ENCODE measurements around the gene RNASEL.

RNASEL gene

DNA sequence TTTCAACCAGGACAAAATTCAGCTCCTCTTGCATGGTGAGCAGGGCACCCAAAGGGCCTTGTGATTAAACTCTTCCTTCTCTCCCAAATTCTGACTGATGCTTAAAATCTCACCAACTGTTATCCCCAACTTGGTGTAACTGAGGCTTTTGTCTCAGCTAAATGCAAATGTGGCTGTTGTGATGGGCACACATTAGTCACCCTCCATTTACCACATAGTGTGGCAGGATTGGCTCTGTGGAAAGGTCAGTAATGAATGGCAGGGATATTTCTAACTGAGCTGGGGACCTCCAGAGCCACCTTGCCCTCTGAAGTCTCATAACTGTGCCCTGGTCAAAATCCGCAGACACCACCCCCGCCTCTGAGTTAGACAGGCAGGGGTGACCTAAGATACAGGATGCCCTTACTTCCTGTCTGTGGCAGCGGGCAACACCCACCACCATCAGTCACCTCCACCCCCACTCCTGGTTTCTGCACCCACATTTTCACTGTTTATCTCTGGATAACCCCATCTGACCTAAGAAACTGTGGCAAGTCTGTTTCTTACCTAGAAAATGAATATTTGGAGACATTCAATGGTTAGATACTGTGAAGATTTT is 40.5 kb upstream of the RNASEL start:
- Histone ChIP-seq H3K9me3 (ENCODE audit: control insufficient read depth in 1 of 2, low read length in 2 of 2) (no peaks in the 10 kb centered on the region), H3K36me3 (ENCODE audit: control insufficient read depth in 1 of 2, insufficient read depth in 2 of 2, low read length in 2 of 2) (no peaks in the 10 kb centered on the region), H3K27me3 (ENCODE audit: low read depth, low read length) (no peaks in the 10 kb centered on the region), H3K4me3 (ENCODE audit: low read depth in 1 of 2, low read length in 2 of 2) (no peak overlapping the region), H3K4me1 (ENCODE audit: control insufficient read depth in 1 of 2, insufficient read depth in 2 of 2, low read length in 2 of 2) (no peaks in the 10 kb centered on the region), H3K27ac (ENCODE audit: low read length) (no peak overlapping the region)

GRCh38 chr1:182629080-182629479 is 40.0 kb upstream of the RNASEL start:
- no peaks in the 10 kb centered on the region for H3K36me3 ChIP-seq (ENCODE audit: control insufficient read depth in 1 of 2, insufficient read depth in 2 of 2, low read length in 2 of 2)
- H3K27ac ChIP-seq (ENCODE audit: low read length) = no peak overlapping the region
- H3K27me3 ChIP-seq (ENCODE audit: low read depth, low read length) = no peaks in the 10 kb centered on the region

GRCh38 chr1:182628657-182629056 is 39.6 kb upstream of the RNASEL start:
- H3K36me3 ChIP-seq (ENCODE audit: control insufficient read depth in 1 of 2, insufficient read depth in 2 of 2, low read length in 2 of 2) = no peaks in the 10 kb centered on the region
- H3K4me3 ChIP-seq (ENCODE audit: low read depth in 1 of 2, low read length in 2 of 2) = no peak overlapping the region
- no peaks in the 10 kb centered on the region for H3K27me3 ChIP-seq (ENCODE audit: low read depth, low read length)
- H3K9me3 ChIP-seq (ENCODE audit: control insufficient read depth in 1 of 2, low read length in 2 of 2) = no peaks in the 10 kb centered on the region
- no peak overlapping the region for H3K27ac ChIP-seq (ENCODE audit: low read length)
- no peaks in the 10 kb centered on the region for H3K4me1 ChIP-seq (ENCODE audit: control insufficient read depth in 1 of 2, insufficient read depth in 2 of 2, low read length in 2 of 2)

More at GRCh38 chr1:182629080-182629479, 40.0 kb upstream of the RNASEL start:
- no peak overlapping the region for H3K4me3 ChIP-seq (ENCODE audit: low read depth in 1 of 2, low read length in 2 of 2)
- no peaks in the 10 kb centered on the region for H3K4me1 ChIP-seq (ENCODE audit: control insufficient read depth in 1 of 2, insufficient read depth in 2 of 2, low read length in 2 of 2)
- H3K9me3 ChIP-seq (ENCODE audit: control insufficient read depth in 1 of 2, low read length in 2 of 2) = no peaks in the 10 kb centered on the region

DNA sequence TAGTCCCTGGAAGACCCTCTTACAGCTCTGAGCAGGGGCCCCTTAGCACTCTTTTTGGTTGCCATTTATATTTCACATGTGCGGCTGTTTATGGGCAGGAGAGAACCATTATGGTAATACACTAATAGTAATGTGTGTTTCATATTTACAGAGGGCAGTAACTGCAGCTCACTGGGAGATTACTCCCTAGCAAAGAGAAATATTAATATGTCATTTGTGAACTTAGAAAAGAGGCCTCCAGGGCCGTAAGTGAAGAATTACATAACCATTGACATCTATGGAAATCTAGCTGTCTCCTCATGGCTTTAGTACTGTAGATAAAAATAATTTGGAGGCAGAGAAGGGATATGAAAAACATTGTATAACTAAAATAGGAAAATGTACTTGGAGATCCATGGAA is 38.6 kb upstream of the RNASEL start:
- no peaks in the 10 kb centered on the region for H3K9me3 ChIP-seq (ENCODE audit: control insufficient read depth in 1 of 2, low read length in 2 of 2)
- no peaks in the 10 kb centered on the region for H3K27me3 ChIP-seq (ENCODE audit: low read depth, low read length)
- no peak overlapping the region for H3K27ac ChIP-seq (ENCODE audit: low read length)
- no peaks in the 10 kb centered on the region for H3K4me1 ChIP-seq (ENCODE audit: control insufficient read depth in 1 of 2, insufficient read depth in 2 of 2, low read length in 2 of 2)
- H3K36me3 ChIP-seq (ENCODE audit: control insufficient read depth in 1 of 2, insufficient read depth in 2 of 2, low read length in 2 of 2) = no peaks in the 10 kb centered on the region
- H3K4me3 ChIP-seq (ENCODE audit: low read depth in 1 of 2, low read length in 2 of 2) = no peak overlapping the region

GRCh38 chr1:182626527-182626926 is 37.5 kb upstream of the RNASEL start:
- Histone ChIP-seq H3K9me3 (ENCODE audit: control insufficient read depth in 1 of 2, low read length in 2 of 2) (no peaks in the 10 kb centered on the region), H3K4me3 (ENCODE audit: low read depth in 1 of 2, low read length in 2 of 2) (no peak overlapping the region), H3K4me1 (ENCODE audit: control insufficient read depth in 1 of 2, insufficient read depth in 2 of 2, low read length in 2 of 2) (no peaks in the 10 kb centered on the region), H3K36me3 (ENCODE audit: control insufficient read depth in 1 of 2, insufficient read depth in 2 of 2, low read length in 2 of 2) (no peaks in the 10 kb centered on the region), H3K27ac (ENCODE audit: low read length) (no peak overlapping the region), H3K27me3 (ENCODE audit: low read depth, low read length) (no peaks in the 10 kb centered on the region)

DNA sequence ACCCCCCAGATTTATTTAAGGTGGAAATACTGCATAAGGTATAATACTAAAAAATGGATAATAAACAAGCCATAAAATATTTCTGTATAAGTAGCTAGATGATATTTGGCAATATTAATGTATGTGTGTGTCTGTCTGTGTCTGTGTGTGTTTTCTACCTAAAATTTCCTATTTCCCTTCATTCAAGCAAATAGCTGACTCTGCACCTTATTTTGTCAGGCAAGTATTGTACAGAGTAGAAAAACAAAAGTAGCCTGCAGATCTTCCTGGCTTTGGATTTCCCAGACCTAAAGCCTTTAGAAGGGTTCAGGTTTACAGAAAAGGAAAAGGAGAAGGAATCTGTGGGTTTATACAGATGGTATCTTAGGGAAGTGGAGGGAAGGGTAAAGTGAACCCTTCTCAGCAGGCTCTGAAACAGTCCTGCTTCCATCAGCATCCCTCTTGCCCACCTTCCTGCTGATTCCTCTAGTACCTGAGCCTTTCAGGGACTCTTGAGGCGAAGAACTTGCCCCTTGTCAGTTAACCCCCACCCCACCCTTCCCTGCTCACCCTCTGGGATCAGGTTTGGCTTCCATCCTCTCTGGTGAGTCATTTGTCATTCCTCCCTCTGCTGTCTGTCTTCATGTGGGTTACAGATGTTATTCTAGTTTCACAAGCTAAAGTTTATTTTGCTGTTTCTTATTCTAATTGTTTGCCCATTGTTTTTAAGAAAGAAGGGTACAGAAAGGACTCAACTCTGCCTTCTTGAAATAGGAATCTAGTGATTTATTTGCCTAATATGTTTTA is 36.9 kb upstream of the RNASEL start:
- Histone ChIP-seq H3K27ac (ENCODE audit: low read length) (no peak overlapping the region), H3K4me3 (ENCODE audit: low read depth in 1 of 2, low read length in 2 of 2) (no peak overlapping the region), H3K27me3 (ENCODE audit: low read depth, low read length) (no peaks in the 10 kb centered on the region), H3K4me1 (ENCODE audit: control insufficient read depth in 1 of 2, insufficient read depth in 2 of 2, low read length in 2 of 2) (no peaks in the 10 kb centered on the region), H3K36me3 (ENCODE audit: control insufficient read depth in 1 of 2, insufficient read depth in 2 of 2, low read length in 2 of 2) (no peaks in the 10 kb centered on the region), H3K9me3 (ENCODE audit: control insufficient read depth in 1 of 2, low read length in 2 of 2) (no peaks in the 10 kb centered on the region)

- H3K27ac ChIP-seq (ENCODE audit: low read length) = no peak overlapping the region
- no peak overlapping the region for H3K4me3 ChIP-seq (ENCODE audit: low read depth in 1 of 2, low read length in 2 of 2)
- H3K9me3 ChIP-seq (ENCODE audit: control insufficient read depth in 1 of 2, low read length in 2 of 2) = no peaks in the 10 kb centered on the region
- H3K27me3 ChIP-seq (ENCODE audit: low read depth, low read length) = no peaks in the 10 kb centered on the region
- H3K36me3 ChIP-seq (ENCODE audit: control insufficient read depth in 1 of 2, insufficient read depth in 2 of 2, low read length in 2 of 2) = no peaks in the 10 kb centered on the region
- H3K4me1 ChIP-seq (ENCODE audit: control insufficient read depth in 1 of 2, insufficient read depth in 2 of 2, low read length in 2 of 2) = no peaks in the 10 kb centered on the region
Observed at GRCh38 chr1:182625024-182625423, 36.0 kb upstream of the RNASEL start.

DNA sequence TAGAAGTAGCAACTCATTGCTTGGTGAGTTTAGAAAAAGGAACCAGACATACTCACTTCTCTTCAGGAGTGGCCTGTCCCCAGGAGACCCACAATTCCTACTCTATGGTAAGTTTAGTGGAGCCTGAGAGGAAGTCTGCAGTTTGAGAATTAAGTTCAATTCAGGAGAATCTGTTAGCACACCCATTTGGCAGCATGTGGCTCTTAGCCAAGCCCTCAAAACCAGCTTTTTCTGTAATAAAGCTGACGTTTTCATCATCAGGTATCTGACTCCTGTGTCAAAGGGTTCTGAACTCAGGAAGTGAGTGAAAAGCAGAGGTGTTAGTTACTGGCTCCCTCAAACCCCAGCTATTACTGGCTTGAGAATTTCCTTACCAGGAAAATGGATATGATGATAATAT is 35.5 kb upstream of the RNASEL start:
- Histone ChIP-seq H3K27ac (ENCODE audit: low read length) (no peak overlapping the region), H3K27me3 (ENCODE audit: low read depth, low read length) (no peaks in the 10 kb centered on the region), H3K36me3 (ENCODE audit: control insufficient read depth in 1 of 2, insufficient read depth in 2 of 2, low read length in 2 of 2) (no peaks in the 10 kb centered on the region), H3K9me3 (ENCODE audit: control insufficient read depth in 1 of 2, low read length in 2 of 2) (no peaks in the 10 kb centered on the region), H3K4me3 (ENCODE audit: low read depth in 1 of 2, low read length in 2 of 2) (no peak overlapping the region), H3K4me1 (ENCODE audit: control insufficient read depth in 1 of 2, insufficient read depth in 2 of 2, low read length in 2 of 2) (no peaks in the 10 kb centered on the region)

- Histone ChIP-seq H3K4me3 (ENCODE audit: low read depth in 1 of 2, low read length in 2 of 2) (no peak overlapping the region), H3K27ac (ENCODE audit: low read length) (no peak overlapping the region), H3K36me3 (ENCODE audit: control insufficient read depth in 1 of 2, insufficient read depth in 2 of 2, low read length in 2 of 2) (no peaks in the 10 kb centered on the region), H3K27me3 (ENCODE audit: low read depth, low read length) (no peaks in the 10 kb centered on the region), H3K4me1 (ENCODE audit: control insufficient read depth in 1 of 2, insufficient read depth in 2 of 2, low read length in 2 of 2) (no peaks in the 10 kb centered on the region), H3K9me3 (ENCODE audit: control insufficient read depth in 1 of 2, low read length in 2 of 2) (no peaks in the 10 kb centered on the region)
Observed at GRCh38 chr1:182622901-182623528, 34.0 kb upstream of the RNASEL start.

GRCh38 chr1:182621906-182622305 is 32.9 kb upstream of the RNASEL start:
- Histone ChIP-seq H3K9me3 (ENCODE audit: control insufficient read depth in 1 of 2, low read length in 2 of 2) (no peaks in the 10 kb centered on the region), H3K27me3 (ENCODE audit: low read depth, low read length) (no peaks in the 10 kb centered on the region), H3K4me1 (ENCODE audit: control insufficient read depth in 1 of 2, insufficient read depth in 2 of 2, low read length in 2 of 2) (no peaks in the 10 kb centered on the region), H3K36me3 (ENCODE audit: control insufficient read depth in 1 of 2, insufficient read depth in 2 of 2, low read length in 2 of 2) (no peaks in the 10 kb centered on the region), H3K27ac (ENCODE audit: low read length) (no peak overlapping the region), H3K4me3 (ENCODE audit: low read depth in 1 of 2, low read length in 2 of 2) (no peak overlapping the region)

- Histone ChIP-seq H3K36me3 (ENCODE audit: control insufficient read depth in 1 of 2, insufficient read depth in 2 of 2, low read length in 2 of 2) (no peaks in the 10 kb centered on the region), H3K4me1 (ENCODE audit: control insufficient read depth in 1 of 2, insufficient read depth in 2 of 2, low read length in 2 of 2) (peaks cover 0 to 5% of the 10 kb centered on the region in 2 donors), H3K27ac (ENCODE audit: low read length) (no peak overlapping the region), H3K9me3 (ENCODE audit: control insufficient read depth in 1 of 2, low read length in 2 of 2) (no peaks in the 10 kb centered on the region), H3K4me3 (ENCODE audit: low read depth in 1 of 2, low read length in 2 of 2) (no peak overlapping the region), H3K27me3 (ENCODE audit: low read depth, low read length) (no peaks in the 10 kb centered on the region)
Observed at GRCh38 chr1:182620924-182621585, 32.0 kb upstream of the RNASEL start.
